K562 (cell line): ENCODE results near the gene DCST1. TPM values are rescaled to one million over a fixed set of nuclear protein-coding genes. Genes with fewer than 3 reads are reported as not detected.
A peak's percentile ranks its signal among the peaks of the same experiment; 100 is the strongest.

Experiments used
- CBFA2T2 ChIP-seq: fragments of 450-650 bp; conservative IDR thresholded peaks from 2 replicates; pipeline ENCODE4 v1.6.1; 2017; ENCODE audit warnings: mild to moderate bottlenecking
- CBX5 ChIP-seq: IDR thresholded peaks from 2 replicates; pipeline ENCODE4 v1.6.1; 2014; ENCODE audit warnings: low read depth, borderline replicate concordance
- CBX8 ChIP-seq: fragments of 200-600 bp; sonication (generic); IDR thresholded peaks from 2 replicates; pipeline ENCODE4 v1.6.1; 2012; ENCODE audit warnings: borderline replicate concordance, mixed run types, low read depth, mild to moderate bottlenecking, moderate library complexity, mixed read lengths, low read length, control low read depth, inconsistent platforms; ENCODE audit not compliant: poor library complexity, severe bottlenecking; ENCODE audit errors: extremely low read depth
- CHCHD3 ChIP-seq: fragments of 250-450 bp; sonication (Bioruptor Pico); IDR thresholded peaks from 2 replicates; pipeline ENCODE4 v2.1.2; 2022; ENCODE audit warnings: mild to moderate bottlenecking
- CREM ChIP-seq: IDR thresholded peaks from 2 replicates; pipeline ENCODE4 v1.6.1; 2014; ENCODE audit warnings: antibody characterized with exemption, low read depth
- FOS ChIP-seq: IDR thresholded peaks from 3 replicates; pipeline ENCODE4 v1.6.1; 2011; ENCODE audit not compliant: insufficient read length; ENCODE audit errors: extremely low read depth
- HNRNPH1 ChIP-seq: fragments of 200-400 bp; formaldehyde crosslinking; optimal IDR thresholded peaks from 2 replicates; pipeline ENCODE3; 2017; ENCODE audit warnings: low read depth, mild to moderate bottlenecking, low read length, moderate library complexity
- HOMEZ ChIP-seq: fragments of 250-450 bp; sonication (Bioruptor Pico); IDR thresholded peaks from 2 replicates; pipeline ENCODE4 v1.4.0; 2020; ENCODE audit warnings: mild to moderate bottlenecking, moderate library complexity
- MEF2A ChIP-seq: IDR thresholded peaks from 2 replicates; pipeline ENCODE4 v1.6.1; 2011; ENCODE audit warnings: low read depth, mild to moderate bottlenecking, low read length, moderate library complexity; ENCODE audit not compliant: control insufficient read depth
- MXI1 ChIP-seq: IDR thresholded peaks from 2 replicates; pipeline ENCODE4 v1.6.1; 2011; ENCODE audit warnings: low read depth, mild to moderate bottlenecking, improper control_type of control experiment, low read length
- NR0B1 ChIP-seq: fragments of 450-650 bp; IDR thresholded peaks from one replicate; pipeline ENCODE4 v1.6.1; 2018; ENCODE audit warnings: mild to moderate bottlenecking, moderate library complexity; ENCODE audit not compliant: partially characterized antibody
- NR3C1 ChIP-seq: sonication (generic); formaldehyde crosslinking; IDR thresholded peaks from 2 replicates; pipeline ENCODE4 v1.8.1; 2022; ENCODE audit warnings: missing genetic modification reagents
- NRF1 ChIP-seq, 2 experiments: fragments of 450-650 bp; IDR thresholded peaks in 1 of 2; conservative IDR thresholded peaks in 1 of 2; 2 replicates each; pipeline ENCODE4 v1.6.1; 2014; ENCODE audit warnings: mild to moderate bottlenecking in 2 of 2
- OTX1 ChIP-seq: fragments of 450-650 bp; formaldehyde crosslinking; IDR thresholded peaks from 2 replicates; pipeline ENCODE4 v1.4.0; 2022; ENCODE audit warnings: mild to moderate bottlenecking
- RAD21 ChIP-seq, 2 experiments: fragments of 250-450 bp in 1 of 2; fragments of 450-650 bp in 1 of 2; sonication (Bioruptor Pico) in 1 of 2; formaldehyde crosslinking in 1 of 2; IDR thresholded peaks in 1 of 2; conservative IDR thresholded peaks in 1 of 2; 2 replicates each; pipeline versions ENCODE4 v1.4.0 to v1.8.0; 2020 to 2022; ENCODE audit warnings: mild to moderate bottlenecking in 2 of 2, moderate library complexity in 1 of 2
- RBM34 ChIP-seq: fragments of 200-400 bp; formaldehyde crosslinking; IDR thresholded peaks from 2 replicates; pipeline ENCODE4 v1.6.1; 2018; ENCODE audit warnings: low read length, borderline replicate concordance; ENCODE audit not compliant: insufficient read depth
- ZBTB12 ChIP-seq: fragments of 250-450 bp; sonication (Bioruptor Pico); IDR thresholded peaks from 2 replicates; pipeline ENCODE4 v1.4.0; 2020
- ZNF324 ChIP-seq: fragments of 250-450 bp; sonication (Bioruptor Pico); IDR thresholded peaks from 2 replicates; pipeline ENCODE4 v1.4.0; 2020; ENCODE audit warnings: mild to moderate bottlenecking
- ZNF347 ChIP-seq: fragments of 450-650 bp; formaldehyde crosslinking; IDR thresholded peaks from 2 replicates; pipeline ENCODE4 v1.4.0; 2020; ENCODE audit warnings: low read depth, mild to moderate bottlenecking, moderate library complexity
- polyA plus RNA-seq, 8 experiments: library from polyadenylated mRNA; depleted of rRNA in 4 of 8; stranded (reverse) in 5 of 8; unstranded in 3 of 8; fragments of >200 nt; fragmentation: Nextera tagmentation in 2 of 8; fragmentation: Illumina TruSeq in 1 of 8; extraction: Ambion mirVana in 2 of 8; extraction: Trizol in 1 of 8; gene quantifications; 2 replicates each; pipeline versions ENCODE4 v1.2.1 to v1.2.3, GENCODE V29; 2011 to 2014; ENCODE audit warnings: inconsistent platforms in 1 of 8, missing spikeins in 1 of 8
- total RNA-seq, 7 experiments: library from RNA; depleted of rRNA in 6 of 7; stranded (reverse); fragments of >200 nt in 6 of 7; fragmentation: Illumina TruSeq in 2 of 7; extraction: Trizol in 2 of 7; gene quantifications; 2 replicates each; pipeline versions ENCODE4 v1.2.1 to v1.2.3, GENCODE V29; 2011 to 2021; ENCODE audit warnings: low replicate concordance in 1 of 7
- TF ChIP-seq, protein P1 (sequence below): fragments of 250-450 bp; sonication (Bioruptor Pico); IDR thresholded peaks from 2 replicates; pipeline ENCODE4 v1.8.0; 2021; ENCODE audit warnings: mild to moderate bottlenecking, moderate library complexity
- TF ChIP-seq, protein P2 (sequence below): fragments of 450-650 bp; IDR thresholded peaks from 2 replicates; pipeline ENCODE4 v1.7.0; 2016; ENCODE audit warnings: borderline replicate concordance

The DCST1 gene
- total and polyA plus RNA-seq, 9 of the 15 experiments (the other 6 are each of a cell fraction or from before 2014, with no cell fraction given) = not detected

DNA sequence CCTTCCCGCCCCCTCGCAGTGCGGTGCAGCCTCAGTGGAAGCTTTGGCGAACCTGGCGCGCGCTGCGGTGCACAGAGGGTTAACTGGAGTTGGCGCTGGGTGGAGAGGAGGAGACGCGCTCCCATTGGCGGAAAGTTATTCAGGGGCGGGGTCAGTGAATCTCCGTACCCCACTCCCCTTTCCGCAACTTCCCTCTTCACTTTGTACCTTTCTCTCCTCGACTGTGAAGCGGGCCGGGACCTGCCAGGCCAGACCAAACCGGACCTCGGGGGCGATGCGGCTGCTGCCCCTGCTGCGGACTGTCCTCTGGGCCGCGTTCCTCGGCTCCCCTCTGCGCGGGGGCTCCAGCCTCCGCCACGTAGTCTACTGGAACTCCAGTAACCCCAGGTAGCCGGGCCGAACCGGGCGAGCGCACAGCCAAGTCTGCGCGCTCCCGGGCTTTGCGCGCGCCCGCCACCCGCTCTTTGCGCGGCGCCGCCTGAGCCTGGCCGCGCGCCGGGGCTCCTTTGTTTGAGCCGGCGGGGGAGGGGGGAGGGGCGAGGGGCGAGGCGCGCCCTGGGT lies 30.0 kb downstream of the DCST1 start, which contains the start of gene EFNA4 (continued):
- TF ChIP-seq, protein P1, sequence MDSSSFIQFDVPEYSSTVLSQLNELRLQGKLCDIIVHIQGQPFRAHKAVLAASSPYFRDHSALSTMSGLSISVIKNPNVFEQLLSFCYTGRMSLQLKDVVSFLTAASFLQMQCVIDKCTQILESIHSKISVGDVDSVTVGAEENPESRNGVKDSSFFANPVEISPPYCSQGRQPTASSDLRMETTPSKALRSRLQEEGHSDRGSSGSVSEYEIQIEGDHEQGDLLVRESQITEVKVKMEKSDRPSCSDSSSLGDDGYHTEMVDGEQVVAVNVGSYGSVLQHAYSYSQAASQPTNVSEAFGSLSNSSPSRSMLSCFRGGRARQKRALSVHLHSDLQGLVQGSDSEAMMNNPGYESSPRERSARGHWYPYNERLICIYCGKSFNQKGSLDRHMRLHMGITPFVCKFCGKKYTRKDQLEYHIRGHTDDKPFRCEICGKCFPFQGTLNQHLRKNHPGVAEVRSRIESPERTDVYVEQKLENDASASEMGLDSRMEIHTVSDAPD (CRISPR knock-in tag) = no peak
- TF ChIP-seq, protein P2, sequence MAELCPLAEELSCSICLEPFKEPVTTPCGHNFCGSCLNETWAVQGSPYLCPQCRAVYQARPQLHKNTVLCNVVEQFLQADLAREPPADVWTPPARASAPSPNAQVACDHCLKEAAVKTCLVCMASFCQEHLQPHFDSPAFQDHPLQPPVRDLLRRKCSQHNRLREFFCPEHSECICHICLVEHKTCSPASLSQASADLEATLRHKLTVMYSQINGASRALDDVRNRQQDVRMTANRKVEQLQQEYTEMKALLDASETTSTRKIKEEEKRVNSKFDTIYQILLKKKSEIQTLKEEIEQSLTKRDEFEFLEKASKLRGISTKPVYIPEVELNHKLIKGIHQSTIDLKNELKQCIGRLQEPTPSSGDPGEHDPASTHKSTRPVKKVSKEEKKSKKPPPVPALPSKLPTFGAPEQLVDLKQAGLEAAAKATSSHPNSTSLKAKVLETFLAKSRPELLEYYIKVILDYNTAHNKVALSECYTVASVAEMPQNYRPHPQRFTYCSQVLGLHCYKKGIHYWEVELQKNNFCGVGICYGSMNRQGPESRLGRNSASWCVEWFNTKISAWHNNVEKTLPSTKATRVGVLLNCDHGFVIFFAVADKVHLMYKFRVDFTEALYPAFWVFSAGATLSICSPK = no peak
- TF ChIP-seq FOS (no peak), RBM34 (no peak), OTX1 (no peak), CBFA2T2 (no peak), NRF1 (conservative IDR thresholded peaks at IDR 0.05 in 1 of 2, IDR thresholded peaks at IDR 0.05 in 1 of 2) (peak; percentile 71 to 74), ZNF347 (CRISPR knock-in tag) (no peak), MEF2A (no peak), NR0B1 (no peak), HOMEZ (CRISPR knock-in tag) (no peak), NR3C1 (no peak), ZNF324 (CRISPR knock-in tag) (no peak), CBX8 (no peak), ZBTB12 (CRISPR knock-in tag) (no peak), RAD21 (CRISPR knock-in tag; conservative IDR thresholded peaks at IDR 0.05 in 1 of 2, IDR thresholded peaks at IDR 0.05 in 1 of 2) (no peak), CHCHD3 (CRISPR knock-in tag) (no peak), CBX5 (no peak), HNRNPH1 (no peak), MXI1 (no peak), CREM (no peak)
